ENCODE results near the gene SEMA6A.

The SEMA6A gene

GRCh38 chr5:116467465-116467843, 107.2 kb downstream of the SEMA6A start:
- Histone ChIP-seq H3K27me3 (ENCODE audit: control insufficient read depth, insufficient read depth, low read length, poor library complexity, severe bottlenecking) (no peaks in the 10 kb centered on the region), H3K27ac (ENCODE audit: insufficient read depth, low read depth, low read length, poor library complexity, severe bottlenecking) (no peak overlapping the region), H3K4me3 (ENCODE audit: insufficient read depth, low read depth, low read length) (no peak overlapping the region), H3K9me3 (ENCODE audit: control insufficient read depth, low read length) (no peaks in the 10 kb centered on the region), H3K4me1 (ENCODE audit: control insufficient read depth, insufficient read depth, low read length) (no peaks in the 10 kb centered on the region), H3K36me3 (ENCODE audit: control insufficient read depth, insufficient read depth, low read length) (peaks cover 8% of the 10 kb centered on the region)
- 93 to 95% methylated on average over 5 of the region's 5 CpGs for WGBS, 2 experiments

DNA sequence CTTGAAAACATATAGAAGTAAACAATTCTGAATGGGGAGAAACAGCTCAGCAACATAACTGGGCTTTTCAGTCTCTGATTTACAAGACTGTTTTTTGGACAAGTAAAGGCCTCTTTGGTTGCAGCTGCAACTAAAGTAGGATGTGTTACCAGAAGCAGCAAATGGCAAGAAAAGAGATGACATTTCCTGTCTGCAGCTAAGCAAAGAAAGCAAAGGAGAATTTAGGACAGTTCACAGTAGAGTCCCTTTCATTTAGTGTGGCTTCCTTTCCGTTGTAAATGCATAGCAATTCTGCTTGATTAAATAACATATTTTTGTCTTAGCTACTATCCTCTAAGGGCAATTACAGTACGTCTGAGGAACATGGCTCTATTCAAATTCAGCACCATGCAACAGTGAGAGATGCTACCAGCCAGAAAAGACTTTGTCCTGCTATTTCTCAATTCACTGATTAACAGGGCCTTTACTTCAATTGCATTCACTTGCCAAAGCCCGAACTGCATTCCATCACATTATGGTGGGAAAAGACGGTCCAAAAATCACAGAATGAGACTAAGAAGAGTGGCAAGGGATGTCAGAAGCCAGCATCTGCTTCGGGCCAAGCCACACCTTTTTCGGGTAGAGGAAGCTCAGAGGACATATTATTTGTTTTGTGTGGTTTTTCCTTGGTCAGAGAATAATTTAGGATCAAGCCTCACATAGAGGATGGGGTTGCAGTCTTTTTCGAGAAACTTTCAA, 107.7 kb downstream of the SEMA6A start:
- no peaks in the 10 kb centered on the region for H3K27me3 ChIP-seq (ENCODE audit: control insufficient read depth, insufficient read depth, low read length, poor library complexity, severe bottlenecking)
- WGBS, 2 experiments: 94 to 95% methylated on average over 7 of the region's 7 CpGs
- no peaks in the 10 kb centered on the region for H3K4me1 ChIP-seq (ENCODE audit: control insufficient read depth, insufficient read depth, low read length)
- H3K4me3 ChIP-seq (ENCODE audit: insufficient read depth, low read depth, low read length): no peak overlapping the region
- H3K9me3 ChIP-seq (ENCODE audit: control insufficient read depth, low read length): no peaks in the 10 kb centered on the region
- no peak overlapping the region for H3K27ac ChIP-seq (ENCODE audit: insufficient read depth, low read depth, low read length, poor library complexity, severe bottlenecking)
- peaks cover 8% of the 10 kb centered on the region for H3K36me3 ChIP-seq (ENCODE audit: control insufficient read depth, insufficient read depth, low read length)

DNA sequence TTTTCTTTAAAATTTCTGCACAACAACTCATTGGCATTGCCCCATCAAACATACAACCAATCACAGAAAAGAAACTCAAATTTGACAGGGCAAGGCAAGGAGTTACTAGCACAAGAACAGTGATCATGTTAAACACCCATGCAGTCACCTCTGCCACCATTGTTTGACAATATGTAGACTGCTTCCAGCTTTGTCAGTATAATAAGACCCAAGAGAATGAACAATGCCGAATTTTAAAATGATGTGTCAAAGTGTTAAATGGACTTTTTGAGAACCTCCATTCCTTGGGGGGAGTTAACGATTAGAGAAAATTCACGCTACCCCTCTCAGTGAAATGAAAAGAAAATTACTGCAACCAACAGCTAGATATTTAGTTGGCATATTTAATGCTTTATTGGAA, 109.2 kb downstream of the SEMA6A start:
- 98 to 100% methylated on average over 3 of the region's 3 CpGs for WGBS, 2 experiments
- H3K9me3 ChIP-seq (ENCODE audit: control insufficient read depth, low read length): no peaks in the 10 kb centered on the region
- no peak overlapping the region for H3K4me3 ChIP-seq (ENCODE audit: insufficient read depth, low read depth, low read length)
- H3K27me3 ChIP-seq (ENCODE audit: control insufficient read depth, insufficient read depth, low read length, poor library complexity, severe bottlenecking): no peaks in the 10 kb centered on the region
- no peaks in the 10 kb centered on the region for H3K4me1 ChIP-seq (ENCODE audit: control insufficient read depth, insufficient read depth, low read length)
- H3K36me3 ChIP-seq (ENCODE audit: control insufficient read depth, insufficient read depth, low read length): peaks cover 8% of the 10 kb centered on the region
- no peak overlapping the region for H3K27ac ChIP-seq (ENCODE audit: insufficient read depth, low read depth, low read length, poor library complexity, severe bottlenecking)

DNA sequence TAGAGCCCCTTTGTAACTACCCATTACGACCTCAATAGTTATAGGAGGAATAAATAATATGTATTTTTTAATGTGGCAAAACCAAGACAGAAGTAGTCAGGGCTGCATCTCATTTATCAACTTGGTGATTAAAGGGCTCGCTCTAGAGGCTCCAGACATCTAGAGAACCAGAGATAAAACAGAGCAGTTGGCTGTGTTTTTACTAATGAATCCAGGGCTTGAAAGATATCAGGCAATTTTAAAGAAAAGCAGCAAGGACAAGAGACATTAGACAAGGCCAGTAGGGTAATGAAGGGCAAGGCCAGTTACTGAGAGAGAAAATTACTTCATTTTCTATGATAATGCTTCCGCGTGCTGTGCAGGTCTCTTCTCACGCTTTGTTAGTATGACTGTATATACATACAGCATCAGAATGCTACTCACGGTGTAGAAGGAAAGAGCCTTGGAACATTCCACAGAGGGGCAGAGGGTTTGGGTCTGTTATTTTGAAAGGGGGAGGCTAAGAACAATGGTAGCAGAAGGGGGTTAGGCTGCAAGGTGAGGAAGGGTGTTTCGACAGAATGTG, 110.4 kb downstream of the SEMA6A start:
- Histone ChIP-seq H3K27me3 (ENCODE audit: control insufficient read depth, insufficient read depth, low read length, poor library complexity, severe bottlenecking) (no peaks in the 10 kb centered on the region), H3K4me1 (ENCODE audit: control insufficient read depth, insufficient read depth, low read length) (no peaks in the 10 kb centered on the region), H3K4me3 (ENCODE audit: insufficient read depth, low read depth, low read length) (no peak overlapping the region), H3K36me3 (ENCODE audit: control insufficient read depth, insufficient read depth, low read length) (peaks cover 8% of the 10 kb centered on the region), H3K27ac (ENCODE audit: insufficient read depth, low read depth, low read length, poor library complexity, severe bottlenecking) (no peak overlapping the region), H3K9me3 (ENCODE audit: control insufficient read depth, low read length) (no peaks in the 10 kb centered on the region)
- WGBS, 2 experiments: 96 to 98% methylated on average over 6 to 7 of the region's 7 CpGs

- Histone ChIP-seq H3K27me3 (ENCODE audit: control insufficient read depth, insufficient read depth, low read length, poor library complexity, severe bottlenecking) (no peaks in the 10 kb centered on the region), H3K36me3 (ENCODE audit: control insufficient read depth, insufficient read depth, low read length) (peaks cover under 1% of the 10 kb centered on the region), H3K4me1 (ENCODE audit: control insufficient read depth, insufficient read depth, low read length) (no peaks in the 10 kb centered on the region), H3K27ac (ENCODE audit: insufficient read depth, low read depth, low read length, poor library complexity, severe bottlenecking) (no peak overlapping the region), H3K9me3 (ENCODE audit: control insufficient read depth, low read length) (no peaks in the 10 kb centered on the region), H3K4me3 (ENCODE audit: insufficient read depth, low read depth, low read length) (no peak overlapping the region)
- 100% methylated on average over 1 of the region's 1 CpG for WGBS, 2 experiments
Measured at GRCh38 chr5:116462500-116462899, 112.1 kb downstream of the SEMA6A start.

DNA sequence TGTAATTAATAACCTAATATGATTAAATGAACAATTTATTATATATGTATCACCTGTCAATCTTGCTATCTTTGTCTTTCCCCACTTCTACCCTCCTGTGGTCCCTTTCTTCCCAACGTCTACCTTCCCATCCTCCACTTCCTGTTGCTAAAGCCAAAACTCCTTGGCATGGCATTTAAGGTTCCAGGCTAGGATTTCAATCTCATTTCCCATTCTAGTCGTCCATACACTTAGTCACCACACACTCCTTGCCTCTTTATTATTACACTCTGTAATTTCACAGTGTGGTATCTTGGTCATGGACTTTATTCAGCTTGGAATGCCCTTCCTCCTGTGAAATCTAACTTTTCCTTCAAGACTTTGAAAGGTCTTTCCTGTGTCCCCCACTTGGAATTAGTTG, 115.3 kb downstream of the SEMA6A start:
- Histone ChIP-seq H3K36me3 (ENCODE audit: control insufficient read depth, insufficient read depth, low read length) (no peaks in the 10 kb centered on the region), H3K4me3 (ENCODE audit: insufficient read depth, low read depth, low read length) (no peak overlapping the region), H3K27ac (ENCODE audit: insufficient read depth, low read depth, low read length, poor library complexity, severe bottlenecking) (no peak overlapping the region), H3K9me3 (ENCODE audit: control insufficient read depth, low read length) (no peaks in the 10 kb centered on the region), H3K27me3 (ENCODE audit: control insufficient read depth, insufficient read depth, low read length, poor library complexity, severe bottlenecking) (no peaks in the 10 kb centered on the region), H3K4me1 (ENCODE audit: control insufficient read depth, insufficient read depth, low read length) (peaks cover 8% of the 10 kb centered on the region)
- 82 to 93% methylated on average over 2 of the region's 2 CpGs for WGBS, 2 experiments

DNA sequence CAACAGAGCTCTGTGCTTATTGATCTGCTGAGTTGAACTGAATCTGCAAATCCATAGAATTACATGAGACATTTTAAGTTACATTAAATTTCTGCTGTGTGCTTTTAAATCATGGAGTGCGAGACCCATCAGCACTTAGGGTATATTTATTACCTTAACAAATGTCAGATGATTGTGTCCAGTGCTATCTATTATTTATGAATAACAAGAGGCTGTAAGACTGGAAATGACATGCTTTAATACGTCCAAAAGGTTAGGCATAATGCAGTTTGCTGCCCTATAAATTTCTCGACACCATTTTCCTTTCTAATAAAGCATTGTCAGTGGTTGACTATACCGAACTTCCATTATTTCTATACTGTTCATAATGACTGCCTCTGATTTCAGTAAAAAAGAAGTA, 117.6 kb downstream of the SEMA6A start:
- WGBS, 2 experiments: 96 to 100% methylated on average over 3 to 4 of the region's 4 CpGs
- Histone ChIP-seq H3K27me3 (ENCODE audit: control insufficient read depth, insufficient read depth, low read length, poor library complexity, severe bottlenecking) (no peaks in the 10 kb centered on the region), H3K4me1 (ENCODE audit: control insufficient read depth, insufficient read depth, low read length) (peaks cover 13% of the 10 kb centered on the region), H3K9me3 (ENCODE audit: control insufficient read depth, low read length) (no peaks in the 10 kb centered on the region), H3K27ac (ENCODE audit: insufficient read depth, low read depth, low read length, poor library complexity, severe bottlenecking) (no peak overlapping the region), H3K4me3 (ENCODE audit: insufficient read depth, low read depth, low read length) (no peak overlapping the region), H3K36me3 (ENCODE audit: control insufficient read depth, insufficient read depth, low read length) (no peaks in the 10 kb centered on the region)

DNA sequence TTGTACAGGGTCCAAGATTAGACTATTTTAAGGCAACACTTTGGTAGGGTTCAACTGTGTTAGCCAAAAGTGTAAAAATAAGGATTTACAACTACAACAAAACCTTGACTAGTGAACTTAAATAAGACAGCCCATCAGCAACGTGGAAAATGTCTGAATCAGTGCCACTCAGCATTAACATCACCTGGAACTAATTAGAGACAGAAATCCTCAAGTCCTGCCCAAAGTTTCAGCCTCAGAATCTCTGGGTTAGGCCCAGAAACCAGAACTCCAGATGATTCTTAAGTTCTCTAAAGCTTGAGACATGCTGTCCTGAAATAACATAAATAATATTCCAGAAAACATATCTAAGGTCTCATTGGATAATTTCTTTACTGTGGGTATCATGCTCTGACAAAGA, 118.6 kb downstream of the SEMA6A start:
- Histone ChIP-seq H3K36me3 (ENCODE audit: control insufficient read depth, insufficient read depth, low read length) (no peaks in the 10 kb centered on the region), H3K27ac (ENCODE audit: insufficient read depth, low read depth, low read length, poor library complexity, severe bottlenecking) (no peak overlapping the region), H3K4me3 (ENCODE audit: insufficient read depth, low read depth, low read length) (no peak overlapping the region), H3K4me1 (ENCODE audit: control insufficient read depth, insufficient read depth, low read length) (peaks cover 15% of the 10 kb centered on the region), H3K9me3 (ENCODE audit: control insufficient read depth, low read length) (no peaks in the 10 kb centered on the region), H3K27me3 (ENCODE audit: control insufficient read depth, insufficient read depth, low read length, poor library complexity, severe bottlenecking) (no peaks in the 10 kb centered on the region)
- WGBS, 2 experiments: 88 to 95% methylated on average over 1 of the region's 1 CpG

DNA sequence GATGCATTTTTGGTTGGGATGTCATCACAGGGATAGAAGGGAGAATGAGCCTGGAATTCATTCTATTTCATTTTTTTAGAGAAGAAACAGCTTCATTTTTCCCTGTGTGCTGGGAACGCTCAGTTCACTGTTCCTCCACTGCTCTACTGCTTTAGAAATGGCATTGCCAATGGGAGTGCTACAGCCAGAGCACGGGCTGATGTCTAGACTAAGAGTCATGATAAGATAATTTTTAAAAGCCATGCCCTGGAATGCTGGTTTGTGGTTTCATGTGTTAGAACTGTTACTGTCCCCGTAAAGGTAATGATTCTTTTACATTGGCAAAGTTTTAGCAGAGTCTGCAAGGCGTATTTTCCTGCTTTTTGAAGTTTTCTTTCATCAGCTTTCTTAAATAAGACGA, 119.6 kb downstream of the SEMA6A start:
- Histone ChIP-seq H3K36me3 (ENCODE audit: control insufficient read depth, insufficient read depth, low read length) (no peaks in the 10 kb centered on the region), H3K27ac (ENCODE audit: insufficient read depth, low read depth, low read length, poor library complexity, severe bottlenecking) (no peak overlapping the region)

GRCh38 chr5:116454417-116454927, 120.2 kb downstream of the SEMA6A start:
- no peaks in the 10 kb centered on the region for H3K27me3 ChIP-seq (ENCODE audit: control insufficient read depth, insufficient read depth, low read length, poor library complexity, severe bottlenecking)
- H3K4me1 ChIP-seq (ENCODE audit: control insufficient read depth, insufficient read depth, low read length): peaks cover 15% of the 10 kb centered on the region
- 82 to 87% methylated on average over 9 of the region's 9 CpGs for WGBS, 2 experiments
- H3K9me3 ChIP-seq (ENCODE audit: control insufficient read depth, low read length): no peaks in the 10 kb centered on the region
- H3K36me3 ChIP-seq (ENCODE audit: control insufficient read depth, insufficient read depth, low read length): no peaks in the 10 kb centered on the region
- no peak overlapping the region for H3K27ac ChIP-seq (ENCODE audit: insufficient read depth, low read depth, low read length, poor library complexity, severe bottlenecking)
- H3K4me3 ChIP-seq (ENCODE audit: insufficient read depth, low read depth, low read length): no peak overlapping the region

More for the DNA sequence above, 119.6 kb downstream of the SEMA6A start:
- H3K4me3 ChIP-seq (ENCODE audit: insufficient read depth, low read depth, low read length): no peak overlapping the region
- H3K4me1 ChIP-seq (ENCODE audit: control insufficient read depth, insufficient read depth, low read length): peaks cover 15% of the 10 kb centered on the region
- H3K9me3 ChIP-seq (ENCODE audit: control insufficient read depth, low read length): no peaks in the 10 kb centered on the region
- H3K27me3 ChIP-seq (ENCODE audit: control insufficient read depth, insufficient read depth, low read length, poor library complexity, severe bottlenecking): no peaks in the 10 kb centered on the region
- WGBS, 2 experiments: 96 to 99% methylated on average over 5 of the region's 5 CpGs
